PC-9 (cell line): ENCODE data around the gene USP7.

Experiments
- EZH2 ChIP-seq: fragments of 200-600 bp; sonication (generic); IDR thresholded peaks from 2 replicates; pipeline ENCODE4 v1.8.0; 2017; ENCODE audit warnings: antibody characterized with exemption, low read depth
- TF ChIP-seq, protein P1 (sequence below): fragments of 200-600 bp; sonication (generic); conservative IDR thresholded peaks from 2 replicates; pipeline ENCODE4 v1.6.1; 2017; ENCODE audit warnings: mixed run types, antibody characterized with exemption, mild to moderate bottlenecking, moderate library complexity

DNA sequence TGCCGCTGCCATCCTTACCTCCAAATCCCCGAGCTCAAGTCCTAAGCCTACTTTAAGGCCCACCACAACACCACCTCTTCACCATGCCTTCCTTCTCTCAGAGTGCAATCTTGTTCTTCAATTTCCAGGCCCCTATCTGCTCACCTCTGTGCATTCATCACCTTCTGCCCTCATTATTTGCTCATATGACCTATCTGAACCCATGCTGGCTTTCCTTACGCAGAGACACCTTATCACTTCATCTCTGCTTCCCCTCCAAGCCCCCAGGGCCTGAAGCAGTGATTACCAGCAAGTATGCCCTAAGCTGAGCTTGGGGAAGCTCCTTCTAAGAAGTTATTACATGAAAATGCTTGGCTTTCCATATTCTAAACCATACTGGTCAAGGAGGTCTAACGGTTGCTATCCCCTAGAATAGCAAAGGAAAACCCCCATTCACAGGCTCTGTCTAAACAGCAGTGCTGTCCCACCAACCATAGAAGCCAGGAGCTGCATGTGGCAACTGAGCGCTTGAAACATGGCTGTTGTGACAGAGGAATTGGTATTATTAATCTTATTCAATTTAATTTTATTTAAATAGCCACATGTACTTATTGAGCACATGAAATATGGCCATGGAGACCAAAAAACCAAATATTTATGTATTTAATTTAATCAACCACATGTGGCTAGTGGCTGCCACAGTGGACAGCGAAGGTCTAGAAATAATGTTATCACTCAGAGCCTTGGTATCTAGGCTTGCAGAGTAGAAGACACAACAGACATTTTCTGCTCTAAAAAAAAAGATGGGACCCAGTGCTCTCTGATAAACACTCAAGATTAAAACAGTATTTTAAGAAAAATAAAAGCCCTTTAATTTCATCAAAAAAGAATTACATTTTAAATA lies 13.9 kb downstream of the USP7 start:
- TF ChIP-seq, protein P1, sequence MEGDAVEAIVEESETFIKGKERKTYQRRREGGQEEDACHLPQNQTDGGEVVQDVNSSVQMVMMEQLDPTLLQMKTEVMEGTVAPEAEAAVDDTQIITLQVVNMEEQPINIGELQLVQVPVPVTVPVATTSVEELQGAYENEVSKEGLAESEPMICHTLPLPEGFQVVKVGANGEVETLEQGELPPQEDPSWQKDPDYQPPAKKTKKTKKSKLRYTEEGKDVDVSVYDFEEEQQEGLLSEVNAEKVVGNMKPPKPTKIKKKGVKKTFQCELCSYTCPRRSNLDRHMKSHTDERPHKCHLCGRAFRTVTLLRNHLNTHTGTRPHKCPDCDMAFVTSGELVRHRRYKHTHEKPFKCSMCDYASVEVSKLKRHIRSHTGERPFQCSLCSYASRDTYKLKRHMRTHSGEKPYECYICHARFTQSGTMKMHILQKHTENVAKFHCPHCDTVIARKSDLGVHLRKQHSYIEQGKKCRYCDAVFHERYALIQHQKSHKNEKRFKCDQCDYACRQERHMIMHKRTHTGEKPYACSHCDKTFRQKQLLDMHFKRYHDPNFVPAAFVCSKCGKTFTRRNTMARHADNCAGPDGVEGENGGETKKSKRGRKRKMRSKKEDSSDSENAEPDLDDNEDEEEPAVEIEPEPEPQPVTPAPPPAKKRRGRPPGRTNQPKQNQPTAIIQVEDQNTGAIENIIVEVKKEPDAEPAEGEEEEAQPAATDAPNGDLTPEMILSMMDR: no peak
- TF ChIP-seq EZH2: no peak
